WTC11 (cell line): ENCODE data around the gene GCC1. TPM values are rescaled to one million over a fixed set of nuclear protein-coding genes. Genes with fewer than 3 reads are reported as not detected.

ENCODE experiments used
- ATAC-seq: fragments of 200-7000 bp; cut with Tn5 transposase; 2 replicates; pipeline ENCODE4 v1.10.0; 2021; ENCODE audit warnings: mild to moderate bottlenecking, moderate library complexity
- CTCF ChIA-PET: fragments of 300-600 bp; sonication (Branson Sonifier 250); formaldehyde crosslinking; loops from one replicate; lab custom pipeline; 2021; ENCODE audit warnings: antibody characterized with exemption; lab: Charles Lee
- POLR2A ChIA-PET: fragments of 350-600 bp; sonication (Branson Sonifier 250); formaldehyde crosslinking; loops from one replicate; lab custom pipeline; 2021; ENCODE audit warnings: antibody characterized with exemption; lab: Charles Lee
- DNase-seq: peaks from one replicate; pipeline ENCODE4 v3.0.0; 2021; ENCODE audit warnings: low spot score
- H3K27ac Mint-ChIP-seq: 2 replicates; pipeline ENCODE4 v1.8.0; 2021; ENCODE audit warnings: mixed read lengths
- H3K27me3 Mint-ChIP-seq: 2 replicates; pipeline ENCODE4 v1.8.0; 2021; ENCODE audit warnings: low read depth, mild to moderate bottlenecking, moderate library complexity, mixed read lengths
- H3K36me3 Mint-ChIP-seq: 2 replicates; pipeline ENCODE4 v1.8.0; 2021; ENCODE audit warnings: mixed read lengths
- H3K4me1 Mint-ChIP-seq: 2 replicates; pipeline ENCODE4 v1.8.0; 2022; ENCODE audit warnings: mixed read lengths
- H3K4me3 Mint-ChIP-seq: 2 replicates; pipeline ENCODE4 v1.8.0; 2021; ENCODE audit warnings: mild to moderate bottlenecking, moderate library complexity, mixed read lengths
- H3K9me3 Mint-ChIP-seq: 2 replicates; pipeline ENCODE4 v1.8.0; 2021; ENCODE audit warnings: mixed read lengths
- FOXK1 ChIP-seq: sonication (generic); formaldehyde crosslinking; IDR thresholded peaks from 2 replicates; pipeline ENCODE4 v1.8.0; 2022; ENCODE audit warnings: mild to moderate bottlenecking, moderate library complexity, missing genetic modification reagents
- JUN ChIP-seq: sonication (generic); formaldehyde crosslinking; IDR thresholded peaks from 2 replicates; pipeline ENCODE4 v1.8.0; 2023; ENCODE audit warnings: mild to moderate bottlenecking, missing genetic modification reagents
- NFE2L1 ChIP-seq: sonication (generic); formaldehyde crosslinking; IDR thresholded peaks from 2 replicates; pipeline ENCODE4 v1.8.1; 2023; ENCODE audit warnings: missing genetic modification reagents
- ZBTB21 ChIP-seq: sonication (generic); formaldehyde crosslinking; IDR thresholded peaks from 2 replicates; pipeline ENCODE4 v1.8.1; 2023; ENCODE audit warnings: mild to moderate bottlenecking, missing genetic modification reagents, borderline replicate concordance
- ZNF423 ChIP-seq: fragments of 250-450 bp; sonication (Bioruptor Pico); IDR thresholded peaks from 2 replicates; pipeline ENCODE4 v2.1.2; 2022; ENCODE audit warnings: mild to moderate bottlenecking, moderate library complexity
- total RNA-seq: library from RNA; stranded (reverse); gene quantifications from 3 replicates; pipeline ENCODE4 v1.2.3, GENCODE V29; 2021
- TF ChIP-seq, protein P1 (sequence below): sonication (generic); formaldehyde crosslinking; IDR thresholded peaks from 2 replicates; pipeline ENCODE4 v1.8.0; 2022; ENCODE audit warnings: mild to moderate bottlenecking, missing genetic modification reagents
- TF ChIP-seq, protein P2 (sequence below): sonication (generic); formaldehyde crosslinking; IDR thresholded peaks from 2 replicates; pipeline ENCODE4 v1.8.0; 2022; ENCODE audit warnings: mild to moderate bottlenecking, missing genetic modification reagents
- TF ChIP-seq, protein P3 (sequence below): fragments of 200-600 bp; IDR thresholded peaks from 2 replicates; pipeline ENCODE4 v1.8.0; 2022; ENCODE audit warnings: antibody characterized with exemption
- TF ChIP-seq, protein P4 (sequence below): sonication (generic); formaldehyde crosslinking; IDR thresholded peaks from 2 replicates; pipeline ENCODE4 v1.8.1; 2022; ENCODE audit warnings: low read depth, missing genetic modification reagents, borderline replicate concordance
- TF ChIP-seq, protein P5 (sequence below): sonication (generic); formaldehyde crosslinking; IDR thresholded peaks from 2 replicates; pipeline ENCODE4 v1.8.1; 2022; ENCODE audit warnings: mild to moderate bottlenecking, missing genetic modification reagents, moderate library complexity, borderline replicate concordance
- TF ChIP-seq, protein P6 (sequence below): fragments of 250-450 bp; sonication (Bioruptor Pico); IDR thresholded peaks from 2 replicates; pipeline ENCODE4 v2.1.2; 2022; ENCODE audit warnings: mild to moderate bottlenecking, moderate library complexity

Gene GCC1
- total RNA-seq, 1 experiment from 2014 or later = 13.2 TPM

DNA sequence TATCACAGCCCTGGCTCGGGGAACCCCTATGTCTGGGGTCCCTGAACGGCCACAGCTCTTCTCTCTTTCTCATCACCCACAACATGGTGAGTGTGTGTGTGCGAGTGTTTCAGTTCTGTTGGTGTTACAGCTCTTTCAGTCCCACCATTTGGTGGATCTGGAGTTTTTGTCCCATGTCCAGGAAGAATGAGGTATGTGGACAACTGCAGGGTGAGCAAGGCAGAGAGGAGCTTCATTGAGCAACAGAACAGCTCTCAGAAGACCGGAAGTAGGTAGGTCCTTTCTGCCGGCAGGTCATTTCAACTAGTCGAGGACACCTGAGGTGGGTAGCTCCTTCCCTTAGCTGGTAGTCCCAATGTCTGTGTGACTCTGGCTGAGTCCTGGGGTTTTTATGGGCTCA, 23.1 kb upstream of the GCC1 start:
- H3K27me3 Mint-ChIP-seq = peaks cover 26% of the 10 kb centered on the region
- H3K4me1 Mint-ChIP-seq = no peaks in the 10 kb centered on the region
- H3K9me3 Mint-ChIP-seq = peaks cover 26% of the 10 kb centered on the region
- no peaks in the 10 kb centered on the region for H3K36me3 Mint-ChIP-seq
- ChIA-PET CTCF (interaction anchor here (1.1 to 2.0 kb wide), 3 partner anchors 10 to 21 kb away, joined by 3 to 9 read pairs (median 4); no protein-coding TSS in a partner anchor), POLR2A (no interaction called here)
- ATAC-seq (no peak), DNase-seq (no peak)
- TF ChIP-seq ZBTB21 (CRISPR knock-in tag) = no peak
- no peak overlapping the region for H3K27ac Mint-ChIP-seq
- no peak overlapping the region for H3K4me3 Mint-ChIP-seq

DNA sequence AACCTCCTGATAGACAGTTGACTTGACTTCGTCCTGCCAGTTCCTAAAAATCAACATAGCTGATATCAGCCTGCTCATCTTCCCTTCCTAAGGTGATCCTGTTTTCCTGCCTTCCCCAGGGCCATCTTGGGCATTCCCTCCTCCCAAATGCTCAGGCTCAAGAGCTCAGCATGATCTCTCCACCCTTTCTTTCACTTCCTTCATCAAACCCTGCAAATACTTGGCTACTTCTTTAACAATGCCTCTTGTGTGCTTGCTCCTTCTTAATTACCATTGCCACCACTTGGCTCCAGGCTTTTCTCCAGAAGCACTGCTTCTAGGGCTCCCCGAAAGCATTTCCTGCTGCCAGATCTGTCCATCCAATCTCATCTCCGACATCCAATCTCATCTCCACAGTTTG, 15.5 kb upstream of the GCC1 start:
- DNase-seq (no peak), ATAC-seq (peak; percentile 52)

DNA sequence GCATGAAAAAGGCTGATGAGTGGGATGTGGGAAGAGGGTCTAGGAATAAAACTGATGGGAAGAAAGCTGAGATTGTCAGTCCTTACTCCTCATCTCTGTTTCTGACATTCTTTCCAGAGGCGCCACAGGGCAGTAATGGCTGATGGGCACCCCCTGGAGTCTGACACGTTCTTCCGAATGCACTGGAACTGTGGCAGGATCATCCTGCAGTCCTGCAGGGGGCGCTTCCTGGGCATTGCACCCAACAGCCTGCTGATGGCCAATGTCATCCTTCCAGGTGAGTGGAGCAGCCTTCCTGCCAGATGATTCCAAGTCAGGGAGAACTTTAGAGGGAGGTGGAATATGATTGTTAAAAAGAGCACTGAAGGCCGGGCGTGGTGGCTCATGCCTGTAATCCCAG, 12.9 kb upstream of the GCC1 start:
- POLR2A ChIA-PET = interaction anchor here (0.8 kb wide), 1 partner anchor 17 kb away, joined by 3 read pairs; no protein-coding TSS in a partner anchor
- peaks cover 19% of the 10 kb centered on the region for H3K4me1 Mint-ChIP-seq
- peaks cover 8% of the 10 kb centered on the region; the same call in 1 of the 2 replicates for H3K27me3 Mint-ChIP-seq
- no peaks in the 10 kb centered on the region for H3K36me3 Mint-ChIP-seq
- no peak overlapping the region for H3K27ac Mint-ChIP-seq
- CTCF ChIA-PET = interaction anchor here (0.7 to 1.5 kb wide), 6 partner anchors 10 to 31 kb away, joined by 3 to 10 read pairs (median 5); partner anchors contain the start of gene ARF5
- DNase-seq = peak; percentile 80
- no peaks in the 10 kb centered on the region for H3K9me3 Mint-ChIP-seq
- no peak overlapping the region for H3K4me3 Mint-ChIP-seq
- peak; percentile 91 for ATAC-seq
- TF ChIP-seq ZNF423 = peak; percentile 59
- TF ChIP-seq, protein P1, sequence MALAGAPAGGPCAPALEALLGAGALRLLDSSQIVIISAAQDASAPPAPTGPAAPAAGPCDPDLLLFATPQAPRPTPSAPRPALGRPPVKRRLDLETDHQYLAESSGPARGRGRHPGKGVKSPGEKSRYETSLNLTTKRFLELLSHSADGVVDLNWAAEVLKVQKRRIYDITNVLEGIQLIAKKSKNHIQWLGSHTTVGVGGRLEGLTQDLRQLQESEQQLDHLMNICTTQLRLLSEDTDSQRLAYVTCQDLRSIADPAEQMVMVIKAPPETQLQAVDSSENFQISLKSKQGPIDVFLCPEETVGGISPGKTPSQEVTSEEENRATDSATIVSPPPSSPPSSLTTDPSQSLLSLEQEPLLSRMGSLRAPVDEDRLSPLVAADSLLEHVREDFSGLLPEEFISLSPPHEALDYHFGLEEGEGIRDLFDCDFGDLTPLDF (CRISPR knock-in tag) = no peak
- TF ChIP-seq, protein P2, sequence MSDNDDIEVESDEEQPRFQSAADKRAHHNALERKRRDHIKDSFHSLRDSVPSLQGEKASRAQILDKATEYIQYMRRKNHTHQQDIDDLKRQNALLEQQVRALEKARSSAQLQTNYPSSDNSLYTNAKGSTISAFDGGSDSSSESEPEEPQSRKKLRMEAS (CRISPR knock-in tag) = peak; percentile 49; the same call in 1 of the 2 replicates
- TF ChIP-seq, protein P3, sequence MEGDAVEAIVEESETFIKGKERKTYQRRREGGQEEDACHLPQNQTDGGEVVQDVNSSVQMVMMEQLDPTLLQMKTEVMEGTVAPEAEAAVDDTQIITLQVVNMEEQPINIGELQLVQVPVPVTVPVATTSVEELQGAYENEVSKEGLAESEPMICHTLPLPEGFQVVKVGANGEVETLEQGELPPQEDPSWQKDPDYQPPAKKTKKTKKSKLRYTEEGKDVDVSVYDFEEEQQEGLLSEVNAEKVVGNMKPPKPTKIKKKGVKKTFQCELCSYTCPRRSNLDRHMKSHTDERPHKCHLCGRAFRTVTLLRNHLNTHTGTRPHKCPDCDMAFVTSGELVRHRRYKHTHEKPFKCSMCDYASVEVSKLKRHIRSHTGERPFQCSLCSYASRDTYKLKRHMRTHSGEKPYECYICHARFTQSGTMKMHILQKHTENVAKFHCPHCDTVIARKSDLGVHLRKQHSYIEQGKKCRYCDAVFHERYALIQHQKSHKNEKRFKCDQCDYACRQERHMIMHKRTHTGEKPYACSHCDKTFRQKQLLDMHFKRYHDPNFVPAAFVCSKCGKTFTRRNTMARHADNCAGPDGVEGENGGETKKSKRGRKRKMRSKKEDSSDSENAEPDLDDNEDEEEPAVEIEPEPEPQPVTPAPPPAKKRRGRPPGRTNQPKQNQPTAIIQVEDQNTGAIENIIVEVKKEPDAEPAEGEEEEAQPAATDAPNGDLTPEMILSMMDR = peak; percentile 77

More for the DNA sequence above, 15.5 kb upstream of the GCC1 start:
- H3K27me3 Mint-ChIP-seq = peaks cover 2% of the 10 kb centered on the region; the same call in 1 of the 2 replicates
- no peak overlapping the region for H3K27ac Mint-ChIP-seq
- H3K4me1 Mint-ChIP-seq = peaks cover 19% of the 10 kb centered on the region
- POLR2A ChIA-PET = no interaction called here
- CTCF ChIA-PET = interaction anchor here (1.5 to 2.8 kb wide), 2 partner anchors 12 to 28 kb away, joined by 9 to 11 read pairs; partner anchors contain the start of gene ARF5
- no peak overlapping the region for H3K4me3 Mint-ChIP-seq
- no peaks in the 10 kb centered on the region for H3K36me3 Mint-ChIP-seq
- TF ChIP-seq FOXK1 (CRISPR knock-in tag) (no peak), NFE2L1 (no peak), JUN (no peak)
- TF ChIP-seq, protein P4, sequence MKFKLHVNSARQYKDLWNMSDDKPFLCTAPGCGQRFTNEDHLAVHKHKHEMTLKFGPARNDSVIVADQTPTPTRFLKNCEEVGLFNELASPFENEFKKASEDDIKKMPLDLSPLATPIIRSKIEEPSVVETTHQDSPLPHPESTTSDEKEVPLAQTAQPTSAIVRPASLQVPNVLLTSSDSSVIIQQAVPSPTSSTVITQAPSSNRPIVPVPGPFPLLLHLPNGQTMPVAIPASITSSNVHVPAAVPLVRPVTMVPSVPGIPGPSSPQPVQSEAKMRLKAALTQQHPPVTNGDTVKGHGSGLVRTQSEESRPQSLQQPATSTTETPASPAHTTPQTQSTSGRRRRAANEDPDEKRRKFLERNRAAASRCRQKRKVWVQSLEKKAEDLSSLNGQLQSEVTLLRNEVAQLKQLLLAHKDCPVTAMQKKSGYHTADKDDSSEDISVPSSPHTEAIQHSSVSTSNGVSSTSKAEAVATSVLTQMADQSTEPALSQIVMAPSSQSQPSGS (CRISPR knock-in tag) = no peak
- TF ChIP-seq, protein P5, sequence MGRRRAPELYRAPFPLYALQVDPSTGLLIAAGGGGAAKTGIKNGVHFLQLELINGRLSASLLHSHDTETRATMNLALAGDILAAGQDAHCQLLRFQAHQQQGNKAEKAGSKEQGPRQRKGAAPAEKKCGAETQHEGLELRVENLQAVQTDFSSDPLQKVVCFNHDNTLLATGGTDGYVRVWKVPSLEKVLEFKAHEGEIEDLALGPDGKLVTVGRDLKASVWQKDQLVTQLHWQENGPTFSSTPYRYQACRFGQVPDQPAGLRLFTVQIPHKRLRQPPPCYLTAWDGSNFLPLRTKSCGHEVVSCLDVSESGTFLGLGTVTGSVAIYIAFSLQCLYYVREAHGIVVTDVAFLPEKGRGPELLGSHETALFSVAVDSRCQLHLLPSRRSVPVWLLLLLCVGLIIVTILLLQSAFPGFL (CRISPR knock-in tag) = no peak
- TF ChIP-seq, protein P6, sequence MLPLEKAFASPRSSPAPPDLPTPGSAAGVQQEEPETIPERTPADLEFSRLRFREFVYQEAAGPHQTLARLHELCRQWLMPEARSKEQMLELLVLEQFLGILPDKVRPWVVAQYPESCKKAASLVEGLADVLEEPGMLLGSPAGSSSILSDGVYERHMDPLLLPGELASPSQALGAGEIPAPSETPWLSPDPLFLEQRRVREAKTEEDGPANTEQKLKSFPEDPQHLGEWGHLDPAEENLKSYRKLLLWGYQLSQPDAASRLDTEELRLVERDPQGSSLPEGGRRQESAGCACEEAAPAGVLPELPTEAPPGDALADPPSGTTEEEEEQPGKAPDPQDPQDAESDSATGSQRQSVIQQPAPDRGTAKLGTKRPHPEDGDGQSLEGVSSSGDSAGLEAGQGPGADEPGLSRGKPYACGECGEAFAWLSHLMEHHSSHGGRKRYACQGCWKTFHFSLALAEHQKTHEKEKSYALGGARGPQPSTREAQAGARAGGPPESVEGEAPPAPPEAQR (CRISPR knock-in tag) = no peak
- TF ChIP-seq, protein P3 = no peak
- TF ChIP-seq, all 79 proteins: peak for 0
- H3K9me3 Mint-ChIP-seq = peaks cover 3% of the 10 kb centered on the region; the same call in 1 of the 2 replicates
